Measurements from ENCODE around the gene APOD. TPM values are rescaled to one million over a fixed set of nuclear protein-coding genes. Genes with fewer than 3 reads are reported as not detected.

The APOD gene
- total and polyA plus RNA-seq, 2 experiments from 2014 or later: 0.24 TPM; not detected in 1

DNA sequence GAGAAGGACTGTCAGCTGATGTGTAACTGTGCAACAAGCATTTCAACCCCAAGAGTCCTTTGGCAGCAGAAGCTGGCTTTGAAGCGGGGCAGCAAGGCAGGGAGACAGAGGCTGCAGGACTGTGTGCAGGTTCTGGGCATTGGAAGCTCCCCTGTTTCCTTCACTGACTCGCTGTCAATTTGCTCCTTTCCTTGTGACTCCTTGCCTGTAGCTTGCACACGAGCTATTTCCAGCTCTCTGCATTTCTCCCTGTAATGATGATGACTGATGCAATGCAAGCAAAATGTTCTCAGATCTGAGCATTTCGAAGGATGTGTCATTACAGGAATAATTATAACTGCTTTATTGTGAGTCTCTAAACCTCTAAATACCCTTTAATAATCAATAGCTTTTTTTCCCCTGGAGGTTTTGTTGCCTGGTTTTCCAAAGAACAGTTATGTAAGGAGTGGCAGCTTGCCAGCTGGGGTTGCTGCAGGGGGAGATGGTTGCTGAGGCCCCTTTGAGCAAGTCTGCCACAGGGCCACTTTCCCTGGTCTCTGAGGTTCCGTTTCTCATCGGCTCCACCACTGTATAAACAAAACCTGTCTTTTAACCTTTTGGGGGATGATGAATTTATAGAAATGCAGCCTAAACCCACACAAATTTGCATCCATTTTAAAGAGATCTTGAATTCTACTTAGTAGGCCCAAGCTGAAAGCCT is 2.8 kb downstream of the APOD start:
- TF ChIP-seq, protein P1, sequence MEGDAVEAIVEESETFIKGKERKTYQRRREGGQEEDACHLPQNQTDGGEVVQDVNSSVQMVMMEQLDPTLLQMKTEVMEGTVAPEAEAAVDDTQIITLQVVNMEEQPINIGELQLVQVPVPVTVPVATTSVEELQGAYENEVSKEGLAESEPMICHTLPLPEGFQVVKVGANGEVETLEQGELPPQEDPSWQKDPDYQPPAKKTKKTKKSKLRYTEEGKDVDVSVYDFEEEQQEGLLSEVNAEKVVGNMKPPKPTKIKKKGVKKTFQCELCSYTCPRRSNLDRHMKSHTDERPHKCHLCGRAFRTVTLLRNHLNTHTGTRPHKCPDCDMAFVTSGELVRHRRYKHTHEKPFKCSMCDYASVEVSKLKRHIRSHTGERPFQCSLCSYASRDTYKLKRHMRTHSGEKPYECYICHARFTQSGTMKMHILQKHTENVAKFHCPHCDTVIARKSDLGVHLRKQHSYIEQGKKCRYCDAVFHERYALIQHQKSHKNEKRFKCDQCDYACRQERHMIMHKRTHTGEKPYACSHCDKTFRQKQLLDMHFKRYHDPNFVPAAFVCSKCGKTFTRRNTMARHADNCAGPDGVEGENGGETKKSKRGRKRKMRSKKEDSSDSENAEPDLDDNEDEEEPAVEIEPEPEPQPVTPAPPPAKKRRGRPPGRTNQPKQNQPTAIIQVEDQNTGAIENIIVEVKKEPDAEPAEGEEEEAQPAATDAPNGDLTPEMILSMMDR (IDR thresholded peaks at IDR 0.05; ENCODE audit: low read depth, low read length): no peak
- Histone ChIP-seq H3K4me1 (ENCODE audit: low read depth) (peaks cover 27% of the 10 kb centered on the region), H3K27me3 (no peaks in the 10 kb centered on the region), H3K36me3 (no peaks in the 10 kb centered on the region), H3K9me3 (ENCODE audit: low read depth) (no peaks in the 10 kb centered on the region), H3K4me3 (no peak overlapping the region), H3K27ac (peak overlapping the region; percentile 32)
- peak; percentile 37 to 38 for DNase-seq (ENCODE audit: low read depth in 1 of 2, low spot score in 1 of 2)

DNA sequence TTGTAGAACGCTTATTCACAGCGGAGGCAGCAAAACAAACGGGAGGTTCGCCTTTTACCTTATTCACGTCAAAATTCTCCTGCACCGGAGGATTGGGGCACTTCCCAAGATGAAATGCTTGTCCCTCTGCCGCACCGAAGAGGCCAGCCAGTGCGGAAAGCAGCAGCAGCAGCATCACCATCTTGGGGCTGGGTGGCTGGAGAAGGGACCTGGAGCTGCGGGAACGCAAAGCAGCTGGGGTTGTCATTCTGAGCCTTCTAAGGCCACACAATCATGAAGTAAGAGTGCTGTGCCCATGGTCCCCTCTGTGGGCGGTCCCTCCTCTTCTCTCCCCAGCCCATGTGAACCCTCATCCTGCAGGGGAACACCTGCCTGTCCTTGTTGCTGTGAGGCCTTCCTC is 4.5 kb downstream of the APOD start:
- Histone ChIP-seq H3K27me3 (no peaks in the 10 kb centered on the region), H3K27ac (no peak overlapping the region), H3K36me3 (no peaks in the 10 kb centered on the region), H3K9me3 (ENCODE audit: low read depth) (no peaks in the 10 kb centered on the region), H3K4me3 (no peak overlapping the region), H3K4me1 (ENCODE audit: low read depth) (peaks cover 18% of the 10 kb centered on the region)
- no peak for DNase-seq (ENCODE audit: low read depth in 1 of 2, low spot score in 1 of 2)
- TF ChIP-seq, protein P1 (IDR thresholded peaks at IDR 0.05; ENCODE audit: low read depth, low read length): no peak

DNA sequence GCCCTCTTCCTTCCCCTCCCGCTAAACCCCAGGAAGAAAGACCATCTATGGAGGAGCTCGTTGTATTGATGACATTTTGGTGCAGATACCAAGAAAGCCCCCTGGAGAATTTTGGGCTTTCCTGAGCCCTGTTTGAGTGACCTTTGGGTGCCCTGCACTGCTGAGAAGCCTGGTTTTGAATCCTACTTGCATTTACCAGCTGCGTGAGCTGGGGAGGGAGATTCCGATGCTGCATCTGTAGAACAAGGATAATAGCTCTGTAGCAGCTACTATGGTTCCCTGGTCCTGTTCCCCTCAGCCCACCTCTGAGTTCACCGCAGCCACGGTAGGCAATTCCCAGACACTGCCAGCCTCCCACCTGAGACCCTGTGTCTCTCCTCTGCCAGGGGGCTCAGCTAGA is 5.2 kb downstream of the APOD start:
- Histone ChIP-seq H3K4me1 (ENCODE audit: low read depth) (peaks cover 12% of the 10 kb centered on the region), H3K9me3 (ENCODE audit: low read depth) (no peaks in the 10 kb centered on the region), H3K27ac (no peak overlapping the region), H3K27me3 (no peaks in the 10 kb centered on the region), H3K4me3 (no peak overlapping the region), H3K36me3 (no peaks in the 10 kb centered on the region)
- TF ChIP-seq, protein P1 (IDR thresholded peaks at IDR 0.05; ENCODE audit: low read depth, low read length): no peak
- DNase-seq (ENCODE audit: low read depth in 1 of 2, low spot score in 1 of 2): no peak

DNA sequence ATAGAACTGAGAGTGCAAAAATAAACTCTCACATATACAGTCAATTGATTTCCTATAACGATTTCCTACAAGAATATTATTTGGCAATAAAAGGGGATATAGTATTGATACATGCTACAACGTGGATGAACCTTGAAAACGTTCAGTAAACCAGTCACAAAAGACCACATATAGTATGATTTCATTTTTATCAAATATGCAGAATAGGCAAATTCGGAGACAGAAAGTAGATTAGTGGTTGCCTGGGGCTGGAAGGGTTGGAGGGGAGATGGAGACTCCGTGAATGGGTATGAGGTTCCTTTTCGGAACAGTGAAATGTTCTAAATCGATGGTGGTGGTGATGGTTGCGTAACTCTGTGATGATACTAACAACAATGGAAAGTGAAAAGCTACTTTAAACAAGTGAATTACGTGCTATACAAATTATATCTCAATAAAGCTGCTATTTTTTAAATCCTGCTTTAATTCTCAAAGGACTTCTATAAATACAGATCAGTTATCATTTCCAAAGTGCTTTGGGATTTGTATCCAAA is 6.0 kb downstream of the APOD start:
- Histone ChIP-seq H3K27me3 (no peaks in the 10 kb centered on the region), H3K36me3 (no peaks in the 10 kb centered on the region), H3K4me1 (ENCODE audit: low read depth) (peaks cover 9% of the 10 kb centered on the region), H3K27ac (no peak overlapping the region), H3K9me3 (ENCODE audit: low read depth) (no peaks in the 10 kb centered on the region), H3K4me3 (no peak overlapping the region)
- TF ChIP-seq, protein P1 (IDR thresholded peaks at IDR 0.05; ENCODE audit: low read depth, low read length): no peak
- no peak for DNase-seq (ENCODE audit: low read depth in 1 of 2, low spot score in 1 of 2)

DNA sequence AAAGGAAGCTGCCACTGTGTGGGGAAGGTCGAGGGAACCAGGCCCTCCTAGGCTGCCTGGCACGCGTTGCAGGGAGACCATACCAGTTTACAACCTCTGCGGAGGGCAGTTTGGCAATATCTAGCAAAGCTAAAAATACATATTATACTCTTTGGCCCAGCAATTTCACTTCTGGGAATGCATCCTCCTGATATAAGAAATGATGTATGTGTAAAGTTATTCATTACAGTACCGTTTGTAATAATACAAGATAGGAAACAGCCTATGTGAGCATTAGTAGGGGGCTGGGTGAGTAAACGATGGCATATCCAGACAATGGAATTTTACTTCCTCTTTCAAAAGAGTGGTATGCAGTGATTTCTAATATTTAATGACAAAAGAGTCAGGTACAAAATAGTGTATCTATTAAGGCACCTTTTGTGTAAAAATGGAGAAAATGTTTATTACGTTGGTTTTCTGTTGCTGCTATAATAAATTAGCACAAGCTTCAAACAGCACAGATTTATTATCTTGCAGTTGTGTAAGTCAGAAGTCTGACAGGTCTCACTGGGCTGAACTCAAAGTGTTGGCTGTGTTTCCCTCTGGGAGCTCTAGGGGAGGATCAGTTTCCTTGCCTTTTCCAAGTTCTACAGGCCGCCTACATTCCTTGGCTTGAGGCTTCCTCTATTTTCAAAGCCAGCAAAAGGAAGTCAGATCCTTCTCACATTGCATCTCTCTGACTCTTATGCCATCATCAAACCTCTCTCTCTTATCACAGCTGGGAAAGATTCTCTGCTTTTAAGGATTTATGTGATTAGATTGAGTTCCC is 9.0 kb downstream of the APOD start:
- Histone ChIP-seq H3K4me3 (no peak overlapping the region), H3K27me3 (no peaks in the 10 kb centered on the region), H3K27ac (no peak overlapping the region), H3K4me1 (ENCODE audit: low read depth) (peaks cover 16% of the 10 kb centered on the region), H3K9me3 (ENCODE audit: low read depth) (no peaks in the 10 kb centered on the region), H3K36me3 (no peaks in the 10 kb centered on the region)
- TF ChIP-seq, protein P1 (IDR thresholded peaks at IDR 0.05; ENCODE audit: low read depth, low read length): no peak
- peak in 1 of 2 donors; percentile 48 for DNase-seq (ENCODE audit: low read depth in 1 of 2, low spot score in 1 of 2)

All from cardiac muscle cell (in vitro differentiated cells and primary cell).